WERI-Rb-1 (cell line): ENCODE results near the gene PRLR.

ENCODE experiments used
- DNase-seq: peaks from one replicate; pipeline ENCODE4 v3.0.0-alpha.2; 2020
- H3K27ac ChIP-seq: fragments of 250-450 bp; sonication (Bioruptor Pico); 2 replicates; pipeline ENCODE4 v1.5.1; 2020; ENCODE audit warnings: mild to moderate bottlenecking, moderate library complexity
- H3K27me3 ChIP-seq: fragments of 250-450 bp; sonication (Bioruptor Pico); 2 replicates; pipeline ENCODE4 v1.5.1; 2021; ENCODE audit warnings: mild to moderate bottlenecking, low read depth, moderate library complexity; ENCODE audit not compliant: insufficient read depth, severe bottlenecking
- H3K36me3 ChIP-seq: fragments of 250-450 bp; sonication (Bioruptor Pico); 2 replicates; pipeline ENCODE4 v1.5.1; 2020; ENCODE audit warnings: mild to moderate bottlenecking, moderate library complexity
- H3K4me3 ChIP-seq: 2 replicates; pipeline ENCODE4 v1.5.1; 2011; ENCODE audit warnings: low read depth, mild to moderate bottlenecking, control low read depth, low read length
- H3K9me3 ChIP-seq: fragments of 250-450 bp; sonication (Bioruptor Pico); 2 replicates; pipeline ENCODE4 v1.5.1; 2021; ENCODE audit warnings: mild to moderate bottlenecking, moderate library complexity; ENCODE audit not compliant: severe bottlenecking
- TF ChIP-seq, protein P1 (sequence below): IDR thresholded peaks from 2 replicates; pipeline ENCODE4 v1.5.1; 2011; ENCODE audit warnings: low read depth, mild to moderate bottlenecking, control low read depth, inconsistent platforms, low read length

The PRLR gene

DNA sequence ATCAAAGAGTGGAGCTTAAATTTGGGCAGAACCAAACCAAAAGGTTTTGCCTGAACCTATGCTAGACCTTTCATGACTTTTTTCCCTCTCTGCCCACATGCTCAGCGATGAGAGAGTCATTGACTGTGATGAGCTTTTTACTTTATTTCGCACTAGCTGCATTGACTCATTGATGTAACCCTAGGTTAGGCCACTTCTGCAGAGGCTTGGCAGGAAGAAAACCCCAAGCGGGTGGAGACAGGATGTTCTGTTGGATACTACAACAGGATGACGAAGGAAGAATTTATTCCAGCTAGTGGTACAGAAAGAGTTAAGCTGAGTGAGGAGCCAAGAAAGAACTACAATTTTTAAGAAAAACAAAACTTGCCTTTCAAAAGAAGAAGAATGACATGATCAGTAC, 201.0 kb downstream of the PRLR start:
- Histone ChIP-seq H3K27me3 (peaks cover 94% of the 10 kb centered on the region), H3K9me3 (peaks cover 3% of the 10 kb centered on the region), H3K27ac (no peak overlapping the region), H3K4me3 (no peak overlapping the region), H3K36me3 (no peaks in the 10 kb centered on the region)
- no peak for DNase-seq
- TF ChIP-seq, protein P1, sequence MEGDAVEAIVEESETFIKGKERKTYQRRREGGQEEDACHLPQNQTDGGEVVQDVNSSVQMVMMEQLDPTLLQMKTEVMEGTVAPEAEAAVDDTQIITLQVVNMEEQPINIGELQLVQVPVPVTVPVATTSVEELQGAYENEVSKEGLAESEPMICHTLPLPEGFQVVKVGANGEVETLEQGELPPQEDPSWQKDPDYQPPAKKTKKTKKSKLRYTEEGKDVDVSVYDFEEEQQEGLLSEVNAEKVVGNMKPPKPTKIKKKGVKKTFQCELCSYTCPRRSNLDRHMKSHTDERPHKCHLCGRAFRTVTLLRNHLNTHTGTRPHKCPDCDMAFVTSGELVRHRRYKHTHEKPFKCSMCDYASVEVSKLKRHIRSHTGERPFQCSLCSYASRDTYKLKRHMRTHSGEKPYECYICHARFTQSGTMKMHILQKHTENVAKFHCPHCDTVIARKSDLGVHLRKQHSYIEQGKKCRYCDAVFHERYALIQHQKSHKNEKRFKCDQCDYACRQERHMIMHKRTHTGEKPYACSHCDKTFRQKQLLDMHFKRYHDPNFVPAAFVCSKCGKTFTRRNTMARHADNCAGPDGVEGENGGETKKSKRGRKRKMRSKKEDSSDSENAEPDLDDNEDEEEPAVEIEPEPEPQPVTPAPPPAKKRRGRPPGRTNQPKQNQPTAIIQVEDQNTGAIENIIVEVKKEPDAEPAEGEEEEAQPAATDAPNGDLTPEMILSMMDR: no peak

DNA sequence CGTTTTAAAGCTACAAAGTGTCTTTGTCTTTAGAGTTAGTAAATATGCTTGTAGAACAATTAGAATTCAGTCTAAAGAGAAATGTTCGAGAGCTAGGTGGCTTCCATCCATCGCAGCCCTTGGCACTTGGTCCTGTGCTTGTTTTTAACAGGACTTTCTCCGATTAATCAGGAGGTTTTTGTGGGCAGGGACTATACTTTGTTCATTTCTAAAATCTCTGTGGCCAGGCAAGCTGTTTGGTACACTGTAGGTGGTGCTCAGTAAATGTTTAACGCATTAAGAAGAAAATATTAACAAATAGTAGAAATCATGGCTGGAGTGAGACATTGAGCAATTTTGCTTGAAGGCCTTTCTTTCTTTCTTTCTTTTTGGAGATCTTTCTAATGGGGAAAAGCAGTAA, 203.3 kb downstream of the PRLR start:
- H3K9me3 ChIP-seq: peaks cover 5% of the 10 kb centered on the region
- no peak overlapping the region for H3K27ac ChIP-seq
- H3K27me3 ChIP-seq: peaks cover 80% of the 10 kb centered on the region
- DNase-seq: no peak
- no peak overlapping the region for H3K4me3 ChIP-seq
- TF ChIP-seq, protein P1: no peak
- no peaks in the 10 kb centered on the region for H3K36me3 ChIP-seq

DNA sequence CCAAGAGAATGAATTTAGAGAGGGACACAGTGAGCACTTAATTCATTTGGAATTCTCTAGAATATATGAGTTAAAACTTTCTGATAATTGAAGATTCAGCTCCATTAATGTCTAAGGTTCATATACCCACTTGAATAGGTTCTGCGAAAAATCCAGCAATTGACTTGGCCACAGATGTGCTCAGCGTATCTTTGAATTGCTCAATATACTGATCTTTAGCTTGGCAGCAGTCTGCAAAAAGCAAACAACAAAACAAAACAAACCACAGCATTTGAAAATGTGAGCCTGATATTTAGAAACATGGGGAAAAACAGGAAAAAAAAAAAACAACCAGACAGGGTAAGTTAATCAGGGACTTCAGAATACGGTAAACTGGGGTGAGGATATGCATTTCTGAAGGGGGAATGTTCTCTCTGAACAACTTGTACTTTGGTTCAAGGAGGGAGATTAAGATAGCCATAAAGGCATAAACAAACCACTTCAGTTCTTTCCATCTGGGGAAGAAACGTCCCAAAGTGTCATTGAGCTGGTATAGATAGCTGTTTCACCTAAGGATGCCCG, 203.9 kb downstream of the PRLR start:
- no peak overlapping the region for H3K4me3 ChIP-seq
- H3K9me3 ChIP-seq: peaks cover 7% of the 10 kb centered on the region
- TF ChIP-seq, protein P1: no peak
- DNase-seq: no peak
- no peaks in the 10 kb centered on the region for H3K36me3 ChIP-seq
- H3K27me3 ChIP-seq: peaks cover 78% of the 10 kb centered on the region
- no peak overlapping the region for H3K27ac ChIP-seq

DNA sequence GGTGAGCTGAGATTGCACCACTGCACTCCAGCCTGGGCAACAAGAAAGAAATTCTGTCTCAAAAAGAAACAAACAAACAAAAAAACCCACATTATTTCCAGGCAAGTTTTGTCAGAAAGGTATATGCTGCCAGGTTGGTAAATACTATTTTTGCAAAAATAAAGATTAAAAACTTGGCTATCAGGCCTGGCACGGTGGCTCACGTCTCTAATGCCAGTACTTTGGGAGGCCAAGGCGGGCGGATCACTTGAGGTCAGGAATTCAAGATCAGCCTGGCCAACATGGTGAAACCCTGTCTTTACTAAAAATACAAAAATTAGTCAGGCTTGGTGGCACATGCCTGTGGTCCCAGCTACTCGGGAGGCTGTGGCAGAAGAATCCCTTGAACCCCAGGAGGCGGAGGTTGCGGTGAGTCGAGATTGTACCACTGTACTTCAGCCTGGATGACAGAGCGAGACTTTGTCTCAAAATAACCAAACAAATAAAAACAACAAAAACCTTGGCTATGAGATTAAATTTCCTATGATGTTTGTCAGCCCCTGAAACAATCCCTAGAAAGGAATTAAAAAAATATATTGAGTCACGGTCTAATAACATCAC, 205.3 kb downstream of the PRLR start:
- H3K36me3 ChIP-seq: no peaks in the 10 kb centered on the region
- H3K27me3 ChIP-seq: peaks cover 64% of the 10 kb centered on the region
- DNase-seq: no peak
- H3K9me3 ChIP-seq: peaks cover 14% of the 10 kb centered on the region
- no peak overlapping the region for H3K27ac ChIP-seq
- H3K4me3 ChIP-seq: no peak overlapping the region
- TF ChIP-seq, protein P1: no peak

DNA sequence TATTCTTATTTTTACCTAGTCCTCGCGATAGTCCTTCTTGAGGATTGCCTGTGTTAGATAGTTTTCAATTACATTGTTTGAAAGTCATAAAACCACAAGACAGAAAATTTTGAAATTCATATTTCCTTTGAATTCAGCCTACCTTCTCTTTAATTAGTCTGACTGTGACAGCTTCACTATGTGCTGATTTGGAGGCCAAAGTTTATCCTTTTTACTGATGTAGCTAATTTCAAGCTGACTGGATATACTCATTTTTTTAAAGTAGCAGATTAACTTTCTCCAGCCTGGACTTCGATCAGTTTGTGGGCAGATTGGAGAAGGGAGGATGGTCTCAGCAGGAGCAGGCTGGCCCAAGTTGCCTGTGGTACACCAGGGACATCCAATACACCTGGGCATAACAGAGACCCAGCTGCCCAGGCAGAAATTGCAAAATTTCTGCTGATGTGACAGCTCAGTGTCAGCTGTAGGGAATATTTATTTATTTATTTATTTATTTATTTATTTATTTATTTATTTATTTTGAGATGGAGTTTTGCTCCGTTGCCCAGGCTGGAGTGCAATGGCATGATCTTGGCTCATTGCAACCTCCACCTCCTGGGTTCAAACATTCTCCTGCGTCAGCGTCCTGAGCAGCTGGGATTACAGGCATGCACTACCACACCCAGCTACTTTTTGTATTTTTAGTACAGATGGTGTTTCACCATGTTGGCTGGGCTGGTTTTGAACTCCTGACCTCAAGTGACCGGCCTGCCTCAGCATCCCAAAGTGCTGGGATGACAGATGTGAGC, 206.7 kb downstream of the PRLR start:
- no peak overlapping the region for H3K27ac ChIP-seq
- no peak for DNase-seq
- TF ChIP-seq, protein P1: no peak
- no peaks in the 10 kb centered on the region for H3K36me3 ChIP-seq
- H3K4me3 ChIP-seq: no peak overlapping the region
- peaks cover 50% of the 10 kb centered on the region for H3K27me3 ChIP-seq
- peaks cover 14% of the 10 kb centered on the region for H3K9me3 ChIP-seq
